HG03442 (cell line): Measurements from ENCODE around the gene XPOT.
A peak's percentile ranks its signal among the peaks of the same experiment; 100 is the strongest.

Experiments
- ATAC-seq: cut with Tn5 transposase; IDR thresholded peaks from one replicate; pipeline ENCODE4 v1.9.1; 2021; ENCODE audit warnings: mild to moderate bottlenecking, moderate library complexity; ENCODE audit not compliant: unreplicated experiment

XPOT gene

GRCh38 chr12:64413884-64414283, 9.7 kb downstream of the XPOT start:
- ATAC-seq: no peak

- no peak for ATAC-seq
These were observed 14.0 kb downstream of the XPOT start for GRCh38 chr12:64418209-64418608.

GRCh38 chr12:64419696-64420095, 15.5 kb downstream of the XPOT start:
- no peak for ATAC-seq

- no peak for ATAC-seq
These were observed 23.8 kb downstream of the XPOT start for GRCh38 chr12:64427988-64428387.

- ATAC-seq: no peak
These were observed 24.8 kb downstream of the XPOT start for GRCh38 chr12:64428956-64429355.

- ATAC-seq: no peak
These were observed 26.7 kb downstream of the XPOT start for GRCh38 chr12:64430886-64431285.

- no peak for ATAC-seq
These were observed 27.6 kb downstream of the XPOT start for GRCh38 chr12:64431791-64432190.

- no peak for ATAC-seq
These were observed 29.7 kb downstream of the XPOT start for GRCh38 chr12:64433915-64434314.

- ATAC-seq: no peak
These were observed 35.9 kb downstream of the XPOT start for GRCh38 chr12:64440100-64440499.

- ATAC-seq: no peak
These were observed 41.3 kb downstream of the XPOT start for GRCh38 chr12:64445490-64445889.

GRCh38 chr12:64446295-64446694, 42.1 kb downstream of the XPOT start:
- ATAC-seq: no peak

- ATAC-seq: no peak
These were observed 46.0 kb downstream of the XPOT start for GRCh38 chr12:64450057-64450640.

- ATAC-seq: no peak
These were observed 46.7 kb downstream of the XPOT start for GRCh38 chr12:64450711-64451486.

GRCh38 chr12:64451687-64452558, 47.7 kb downstream of the XPOT start, which contains the start of gene TBK1:
Gene TBK1, plus strand, starts transcription at chr12:64452120. Its CDS starts 3,751 bp downstream, at chr12:64455871.
- peak; percentile 81 for ATAC-seq

- no peak for ATAC-seq
These were observed 48.6 kb downstream of the XPOT start for GRCh38 chr12:64452559-64453329.

GRCh38 chr12:64455506-64455905, 51.3 kb downstream of the XPOT start:
- no peak for ATAC-seq

- ATAC-seq: no peak
These were observed 51.9 kb downstream of the XPOT start for GRCh38 chr12:64456119-64456518.

- ATAC-seq: no peak
These were observed 52.8 kb downstream of the XPOT start for GRCh38 chr12:64457032-64457431.

GRCh38 chr12:64457466-64457865, 53.3 kb downstream of the XPOT start:
- ATAC-seq: peak; percentile 60

- no peak for ATAC-seq
These were observed 53.7 kb downstream of the XPOT start for GRCh38 chr12:64457923-64458322.

GRCh38 chr12:64459394-64459891, 55.3 kb downstream of the XPOT start:
- no peak for ATAC-seq
